Measurements from ENCODE around the gene MRPL38. TPM values are rescaled to one million over a fixed set of nuclear protein-coding genes. Genes with fewer than 3 reads are reported as not detected.

MRPL38 gene
- polyA plus RNA-seq, 2 of the 4 experiments (the other 2 are of a cell fraction): 53.5 to 102 TPM

GRCh38 chr17:75897160-75898019 is 7.3 kb downstream of the MRPL38 start:
- Histone ChIP-seq H3K4me3 (peak overlapping the region; percentile 84), H3K27ac (peak overlapping the region; percentile 90 to 97; a peak in 5 of 6 replicates), H3K4me1 (peaks cover 17% of the 10 kb centered on the region), H3K4me2 (peak overlapping the region; percentile 99), H3K9me3 (no peaks in the 10 kb centered on the region)
- POLR2A ChIA-PET: interaction anchor here (0.9 to 3.8 kb wide), 10 partner anchors 8 to 382 kb away, joined by 3 to 28 read pairs (median 4); partner anchors contain the start of genes ACOX1, TEN1, TRIM47 and WBP2
- DNase-seq (ENCODE audit: low read depth in 1 of 2, low spot score in 1 of 2) (no peak), FAIRE-seq (no peak), ATAC-seq (no peak; a peak in 1 of 6 replicates)
- 90% methylated on average over 26 of the region's 37 CpGs for WGBS (ENCODE audit: missing lambda C conversion rate)
- CTCF ChIA-PET: interaction anchor here (0.7 to 22.8 kb wide), 21 partner anchors 7 to 383 kb away, joined by 3 to 513 read pairs (median 5); partner anchors contain the start of genes FBF1, MRPL38, TRIM47 and UNK
- TF ChIP-seq CBX8 (IDR thresholded peaks at IDR 0.05) (no peak), PBX3 (IDR thresholded peaks at IDR 0.05) (peak; percentile 19; the same call in 1 of the 2 replicates)

GRCh38 chr17:75896415-75897159 is 8.1 kb downstream of the MRPL38 start, which contains the start of gene TRIM65:
Gene TRIM65 (minus strand): TSS chr17:75896951. CDS start chr17:75896937, 14 bp downstream.
- no peaks in the 10 kb centered on the region for H3K9me3 ChIP-seq
- peak within 1 kb of the TSS; percentile 90 to 97 for H3K27ac ChIP-seq
- H3K4me1 ChIP-seq: peaks cover 17% of the 10 kb centered on the region
- DNase-seq (ENCODE audit: low read depth in 1 of 2, low spot score in 1 of 2) (peak; percentile 69 to 83), FAIRE-seq (no peak), ATAC-seq (peak; percentile 76 to 80)
- peak within 1 kb of the TSS; percentile 99 for H3K4me2 ChIP-seq
- POLR2A ChIA-PET: interaction anchor here (0.7 to 3.8 kb wide), 13 partner anchors 9 to 383 kb away, joined by 3 to 28 read pairs (median 5); partner anchors contain the start of genes ACOX1, TEN1, TRIM47 and UNK
- CTCF ChIA-PET: interaction anchor here (0.7 to 22.8 kb wide), 33 partner anchors 8 to 383 kb away, joined by 3 to 513 read pairs (median 4); partner anchors contain the start of genes FBF1, MRPL38, TRIM47 and TSEN54
- 2% methylated on average over 13 of the region's 102 CpGs for WGBS (ENCODE audit: missing lambda C conversion rate)
- H3K4me3 ChIP-seq: peak within 1 kb of the TSS; percentile 84
- TF ChIP-seq FOSL2 (IDR thresholded peaks at IDR 0.05): peak; percentile 24; the same call in 1 of the 2 replicates
- peak; percentile 88 for TF ChIP-seq FOSL2 (CRISPR knock-in tag; IDR thresholded peaks at IDR 0.05)
- no peak for TF ChIP-seq HDAC2 (IDR thresholded peaks at IDR 0.05)
- TF ChIP-seq PBX3 (IDR thresholded peaks at IDR 0.05): no peak; the same call in 1 of the 2 replicates
- peak; percentile 88 for TF ChIP-seq MAX (IDR thresholded peaks at IDR 0.05)
- no peak for TF ChIP-seq ESRRA (IDR thresholded peaks at IDR 0.05; ENCODE audit: borderline replicate concordance, low read length)
- TF ChIP-seq USF2 (IDR thresholded peaks at IDR 0.05): no peak
- no peak for TF ChIP-seq HES2 (IDR thresholded peaks at IDR 0.05)
- TF ChIP-seq HEYL (CRISPR knock-in tag; IDR thresholded peaks at IDR 0.05): no peak
- TF ChIP-seq BCL3 (IDR thresholded peaks at IDR 0.05): peak; percentile 84
- peak; percentile 59 for TF ChIP-seq CTCF (IDR thresholded peaks at IDR 0.05)
- no peak for TF ChIP-seq CEBPB (IDR thresholded peaks at IDR 0.05)
- TF ChIP-seq POLR2AphosphoS2 (conservative IDR thresholded peaks at IDR 0.05; ENCODE audit: low read length): no peak
- no peak for TF ChIP-seq RCOR1 (IDR thresholded peaks at IDR 0.05; ENCODE audit: low read depth, low read length)
- TF ChIP-seq KDM5A (IDR thresholded peaks at IDR 0.05): no peak
- peak; percentile 40; the same call in 2 of the 3 replicates for TF ChIP-seq SMC3 (IDR thresholded peaks at IDR 0.05)
- no peak for TF ChIP-seq HOXB5 (CRISPR knock-in tag; IDR thresholded peaks at IDR 0.05)
- no peak for TF ChIP-seq KDM1A (IDR thresholded peaks at IDR 0.05; ENCODE audit: low read depth)
- no peak for TF ChIP-seq EP300 (IDR thresholded peaks at IDR 0.05)
- TF ChIP-seq MYC (IDR thresholded peaks at IDR 0.05; ENCODE audit: borderline replicate concordance, low read length): peak; percentile 55; the same call in 1 of the 2 replicates
- peak; percentile 12 to 54; a peak in 3 of 5 replicates for TF ChIP-seq RAD21 (conservative IDR thresholded peaks at IDR 0.05 in 1 of 2, IDR thresholded peaks at IDR 0.05 in 1 of 2)
- no peak for TF ChIP-seq ZNF302 (CRISPR knock-in tag; IDR thresholded peaks at IDR 0.05)

Data from A549 (cell line).